GM19193 (cell line): ENCODE data around the gene TAOK3.

Experiments used
- POLR2A ChIP-seq: IDR thresholded peaks from 4 replicates; pipeline ENCODE4 v1.6.1; 2011; ENCODE audit not compliant: insufficient read depth, insufficient read length; ENCODE audit errors: extremely low read depth

TAOK3 gene

GRCh38 chr12:118299791-118300460 lies 72.8 kb downstream of the TAOK3 start:
- no peak for TF ChIP-seq POLR2A

GRCh38 chr12:118297284-118297683 lies 75.4 kb downstream of the TAOK3 start:
- TF ChIP-seq POLR2A, result no peak

- TF ChIP-seq POLR2A, result no peak
Observed at GRCh38 chr12:118292836-118293235, 79.9 kb downstream of the TAOK3 start.

- no peak for TF ChIP-seq POLR2A
Observed at GRCh38 chr12:118290130-118290529, 82.6 kb downstream of the TAOK3 start.

GRCh38 chr12:118288174-118288573 lies 84.5 kb downstream of the TAOK3 start:
- TF ChIP-seq POLR2A, result no peak

- TF ChIP-seq POLR2A, result no peak
Observed at GRCh38 chr12:118287728-118288127, 85.0 kb downstream of the TAOK3 start.

- no peak for TF ChIP-seq POLR2A
Observed at GRCh38 chr12:118282767-118283166, 89.9 kb downstream of the TAOK3 start.

GRCh38 chr12:118274066-118274465 lies 98.6 kb downstream of the TAOK3 start:
- no peak for TF ChIP-seq POLR2A

GRCh38 chr12:118271770-118272417 lies 100.8 kb downstream of the TAOK3 start:
- TF ChIP-seq POLR2A, result no peak

- TF ChIP-seq POLR2A, result no peak
Observed at GRCh38 chr12:118271183-118271582, 101.5 kb downstream of the TAOK3 start.

GRCh38 chr12:118269806-118270205 lies 102.9 kb downstream of the TAOK3 start:
- no peak for TF ChIP-seq POLR2A

- no peak for TF ChIP-seq POLR2A
Observed at GRCh38 chr12:118259079-118259478, 113.6 kb downstream of the TAOK3 start.

GRCh38 chr12:118256352-118256751 lies 116.4 kb downstream of the TAOK3 start:
- TF ChIP-seq POLR2A, result no peak

- TF ChIP-seq POLR2A, result no peak
Observed at GRCh38 chr12:118249547-118249946, 123.2 kb downstream of the TAOK3 start.

- TF ChIP-seq POLR2A, result no peak
Observed at GRCh38 chr12:118238888-118239287, 133.8 kb downstream of the TAOK3 start.

GRCh38 chr12:118237908-118238307 lies 134.8 kb downstream of the TAOK3 start:
- TF ChIP-seq POLR2A, result no peak

GRCh38 chr12:118237052-118237665 lies 135.5 kb downstream of the TAOK3 start:
- no peak for TF ChIP-seq POLR2A

- no peak for TF ChIP-seq POLR2A
Observed at GRCh38 chr12:118220702-118221101, 152.0 kb downstream of the TAOK3 start.
